ENCODE results near the gene USH2A. TPM values are rescaled to one million over a fixed set of nuclear protein-coding genes. Genes with fewer than 3 reads are reported as not detected.

The USH2A gene
- total and polyA plus RNA-seq, 7 donors, result under 0.01 to 0.32 (median 0.30) TPM; not detected in 4

DNA sequence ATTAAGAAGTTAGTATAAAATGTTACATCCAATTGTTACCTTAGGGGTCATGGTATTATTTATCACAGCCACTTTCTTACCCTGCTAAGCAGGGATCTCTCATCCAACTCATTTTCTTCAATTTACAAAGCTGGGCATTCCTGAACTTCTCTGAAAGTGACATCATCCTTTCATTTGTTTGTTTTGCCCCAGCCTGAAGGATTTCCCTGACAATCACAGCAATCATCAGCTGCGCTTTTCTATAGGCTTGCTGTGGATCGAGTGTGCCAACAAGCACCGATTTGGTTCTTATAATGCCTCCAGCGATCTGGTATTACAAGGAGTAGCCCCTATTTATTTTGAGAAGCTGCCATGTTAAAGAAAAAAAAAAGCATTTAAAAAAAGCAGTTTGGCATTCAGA is 240.2 kb downstream of the USH2A start:
- Histone ChIP-seq H3K4me3 (no peak overlapping the region), H3K4me1 (no peaks in the 10 kb centered on the region), H3K27ac (no peak overlapping the region), H3K36me3 (ENCODE audit: insufficient read depth in 1 of 2, low read depth in 1 of 2) (no peaks in the 10 kb centered on the region), H3K27me3 (ENCODE audit: insufficient read depth in 3 of 3, low read length in 2 of 3) (peaks cover 0 to 2% (median 0%) of the 10 kb centered on the region in 3 donors), H3K9me3 (no peaks in the 10 kb centered on the region)
- TF ChIP-seq, protein P1, sequence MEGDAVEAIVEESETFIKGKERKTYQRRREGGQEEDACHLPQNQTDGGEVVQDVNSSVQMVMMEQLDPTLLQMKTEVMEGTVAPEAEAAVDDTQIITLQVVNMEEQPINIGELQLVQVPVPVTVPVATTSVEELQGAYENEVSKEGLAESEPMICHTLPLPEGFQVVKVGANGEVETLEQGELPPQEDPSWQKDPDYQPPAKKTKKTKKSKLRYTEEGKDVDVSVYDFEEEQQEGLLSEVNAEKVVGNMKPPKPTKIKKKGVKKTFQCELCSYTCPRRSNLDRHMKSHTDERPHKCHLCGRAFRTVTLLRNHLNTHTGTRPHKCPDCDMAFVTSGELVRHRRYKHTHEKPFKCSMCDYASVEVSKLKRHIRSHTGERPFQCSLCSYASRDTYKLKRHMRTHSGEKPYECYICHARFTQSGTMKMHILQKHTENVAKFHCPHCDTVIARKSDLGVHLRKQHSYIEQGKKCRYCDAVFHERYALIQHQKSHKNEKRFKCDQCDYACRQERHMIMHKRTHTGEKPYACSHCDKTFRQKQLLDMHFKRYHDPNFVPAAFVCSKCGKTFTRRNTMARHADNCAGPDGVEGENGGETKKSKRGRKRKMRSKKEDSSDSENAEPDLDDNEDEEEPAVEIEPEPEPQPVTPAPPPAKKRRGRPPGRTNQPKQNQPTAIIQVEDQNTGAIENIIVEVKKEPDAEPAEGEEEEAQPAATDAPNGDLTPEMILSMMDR (IDR thresholded peaks at IDR 0.05), result no peak
- 18 to 19% (median 18%) methylated on average over 4 of the region's 4 CpGs for WGBS, 3 donors
- ATAC-seq (no peak), DNase-seq (no peak)
- intact Hi-C loops (cut with DNase I), result no loop called here

DNA sequence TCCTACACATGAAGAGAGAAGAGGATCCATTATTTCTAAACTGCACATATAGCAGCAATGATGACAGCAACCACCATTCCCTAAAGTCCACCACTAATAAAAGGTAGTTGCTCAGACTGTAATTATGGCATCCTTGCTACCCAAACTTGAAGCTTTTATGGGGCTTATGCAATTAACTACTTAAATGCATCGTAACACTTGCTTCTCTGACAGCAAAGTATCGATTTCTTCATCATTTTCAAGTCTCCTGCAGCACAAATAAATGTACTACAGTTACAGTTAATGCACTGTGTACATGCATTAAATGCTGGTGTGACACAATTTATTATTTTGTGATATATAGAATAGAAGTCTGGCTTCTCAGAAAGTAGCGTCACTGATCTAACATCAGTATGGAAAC is 241.7 kb downstream of the USH2A start:
- TF ChIP-seq, protein P1 (IDR thresholded peaks at IDR 0.05), result no peak
- DNase-seq (no peak), ATAC-seq (no peak)
- H3K9me3 ChIP-seq, result no peaks in the 10 kb centered on the region
- no peaks in the 10 kb centered on the region for H3K27me3 ChIP-seq (ENCODE audit: insufficient read depth in 3 of 3, low read length in 2 of 3)
- no peak overlapping the region for H3K4me3 ChIP-seq
- H3K27ac ChIP-seq, result no peak overlapping the region
- no peaks in the 10 kb centered on the region for H3K36me3 ChIP-seq (ENCODE audit: insufficient read depth in 1 of 2, low read depth in 1 of 2)
- 74 to 83% (median 78%) methylated on average over 3 of the region's 3 CpGs for WGBS, 3 donors
- H3K4me1 ChIP-seq, result no peaks in the 10 kb centered on the region
- intact Hi-C loops (cut with DNase I), result no loop called here

DNA sequence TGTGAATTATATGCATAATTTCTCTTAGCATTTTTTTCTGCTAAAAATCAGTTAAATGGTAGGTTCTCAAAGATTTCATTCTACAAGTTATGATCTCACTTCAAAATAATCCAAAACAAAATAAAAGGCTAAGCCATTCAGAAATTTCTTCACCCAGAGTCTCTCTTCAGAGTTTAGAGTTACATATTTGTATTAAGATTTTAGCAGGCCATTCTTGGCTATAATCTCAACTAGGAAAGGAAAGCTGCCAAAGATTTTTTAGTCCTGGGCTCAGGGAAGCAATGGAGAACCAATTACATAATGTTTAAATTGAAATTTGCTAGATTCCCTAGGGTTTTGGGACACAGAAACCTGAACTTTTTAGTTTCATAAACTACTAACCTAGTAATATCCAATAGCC is 245.0 kb downstream of the USH2A start:
- DNase-seq, result no peak
- Histone ChIP-seq H3K27ac (no peak overlapping the region), H3K36me3 (ENCODE audit: insufficient read depth in 1 of 2, low read depth in 1 of 2) (no peaks in the 10 kb centered on the region), H3K9me3 (no peaks in the 10 kb centered on the region), H3K4me1 (no peaks in the 10 kb centered on the region), H3K4me3 (no peak overlapping the region), H3K27me3 (ENCODE audit: insufficient read depth in 3 of 3, low read length in 2 of 3) (no peaks in the 10 kb centered on the region)
- TF ChIP-seq, protein P1 (IDR thresholded peaks at IDR 0.05), result no peak
- ATAC-seq, result no peak
- intact Hi-C loops (cut with DNase I), result no loop called here

- TF ChIP-seq, protein P1 (IDR thresholded peaks at IDR 0.05), result no peak
Observed at GRCh38 chr1:216176970-216177369, 246.3 kb downstream of the USH2A start.

DNA sequence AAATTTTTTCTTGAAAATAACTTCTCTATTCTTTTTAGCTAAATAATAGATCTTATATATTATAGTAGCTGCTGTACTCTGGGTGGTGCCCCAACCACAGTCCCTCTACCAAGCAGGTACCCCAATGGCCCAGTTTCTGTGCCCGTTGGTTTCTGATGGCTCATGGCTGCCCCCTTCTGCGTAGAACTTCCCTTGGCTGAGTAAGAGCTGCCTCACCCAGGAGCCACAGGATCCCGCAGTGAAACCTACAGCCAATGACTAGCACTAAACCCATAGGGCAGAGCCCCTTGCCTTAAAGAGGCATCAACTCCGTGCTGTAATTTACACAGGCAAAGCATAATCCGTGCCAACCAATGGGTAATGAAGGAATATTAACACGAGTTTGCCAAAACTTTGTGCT is 247.5 kb downstream of the USH2A start:
- intact Hi-C loops (cut with DNase I), result no loop called here
- Histone ChIP-seq H3K4me1 (no peaks in the 10 kb centered on the region), H3K4me3 (no peak overlapping the region), H3K27ac (no peak overlapping the region), H3K27me3 (ENCODE audit: insufficient read depth in 3 of 3, low read length in 2 of 3) (no peaks in the 10 kb centered on the region), H3K36me3 (ENCODE audit: insufficient read depth in 1 of 2, low read depth in 1 of 2) (no peaks in the 10 kb centered on the region), H3K9me3 (no peaks in the 10 kb centered on the region)
- no peak for DNase-seq
- TF ChIP-seq, protein P1 (IDR thresholded peaks at IDR 0.05), result no peak
- 75 to 82% (median 77%) methylated on average over 6 of the region's 6 CpGs for WGBS, 3 donors
- no peak for ATAC-seq

More at GRCh38 chr1:216176970-216177369, 246.3 kb downstream of the USH2A start:
- Histone ChIP-seq H3K36me3 (ENCODE audit: insufficient read depth in 1 of 2, low read depth in 1 of 2) (no peaks in the 10 kb centered on the region), H3K4me1 (no peaks in the 10 kb centered on the region), H3K27me3 (ENCODE audit: insufficient read depth in 3 of 3, low read length in 2 of 3) (no peaks in the 10 kb centered on the region), H3K9me3 (no peaks in the 10 kb centered on the region), H3K4me3 (no peak overlapping the region), H3K27ac (no peak overlapping the region)
- WGBS, 3 donors, result 39 to 44% (median 42%) methylated on average over 1 of the region's 1 CpG
- DNase-seq (no peak), ATAC-seq (no peak)
- intact Hi-C loops (cut with DNase I), result no loop called here
